Measurements from ENCODE around the gene NFKBIB. TPM values are rescaled to one million over a fixed set of nuclear protein-coding genes. Genes with fewer than 3 reads are reported as not detected.

Gene NFKBIB
- total and polyA plus RNA-seq, 2 of the 8 experiments (the other 6 are each of a cell fraction or from before 2014, with no cell fraction given) = 37.3 to 44.1 TPM

- TF ChIP-seq ASH2L (IDR thresholded peaks at IDR 0.05; ENCODE audit: low read length) (no peak), JUN (IDR thresholded peaks at IDR 0.05; ENCODE audit: low read depth, low read length) (no peak), CTCF (IDR thresholded peaks at IDR 0.05; ENCODE audit: control extremely low read depth in 1 of 3, insufficient read depth in 1 of 3, low read depth in 1 of 3, low read length in 3 of 3) (peak; percentile 63 to 80 (median 73)), MAFK (IDR thresholded peaks at IDR 0.05; ENCODE audit: low read depth, low read length) (no peak), CEBPB (IDR thresholded peaks at IDR 0.05; ENCODE audit: low read depth, low read length) (no peak), HDAC6 (IDR thresholded peaks at IDR 0.05; ENCODE audit: low read depth, low read length) (no peak), BCL11A (IDR thresholded peaks at IDR 0.05; ENCODE audit: low read depth in 2 of 2, low read length in 2 of 2) (no peak)
- TF ChIP-seq, protein P1, sequence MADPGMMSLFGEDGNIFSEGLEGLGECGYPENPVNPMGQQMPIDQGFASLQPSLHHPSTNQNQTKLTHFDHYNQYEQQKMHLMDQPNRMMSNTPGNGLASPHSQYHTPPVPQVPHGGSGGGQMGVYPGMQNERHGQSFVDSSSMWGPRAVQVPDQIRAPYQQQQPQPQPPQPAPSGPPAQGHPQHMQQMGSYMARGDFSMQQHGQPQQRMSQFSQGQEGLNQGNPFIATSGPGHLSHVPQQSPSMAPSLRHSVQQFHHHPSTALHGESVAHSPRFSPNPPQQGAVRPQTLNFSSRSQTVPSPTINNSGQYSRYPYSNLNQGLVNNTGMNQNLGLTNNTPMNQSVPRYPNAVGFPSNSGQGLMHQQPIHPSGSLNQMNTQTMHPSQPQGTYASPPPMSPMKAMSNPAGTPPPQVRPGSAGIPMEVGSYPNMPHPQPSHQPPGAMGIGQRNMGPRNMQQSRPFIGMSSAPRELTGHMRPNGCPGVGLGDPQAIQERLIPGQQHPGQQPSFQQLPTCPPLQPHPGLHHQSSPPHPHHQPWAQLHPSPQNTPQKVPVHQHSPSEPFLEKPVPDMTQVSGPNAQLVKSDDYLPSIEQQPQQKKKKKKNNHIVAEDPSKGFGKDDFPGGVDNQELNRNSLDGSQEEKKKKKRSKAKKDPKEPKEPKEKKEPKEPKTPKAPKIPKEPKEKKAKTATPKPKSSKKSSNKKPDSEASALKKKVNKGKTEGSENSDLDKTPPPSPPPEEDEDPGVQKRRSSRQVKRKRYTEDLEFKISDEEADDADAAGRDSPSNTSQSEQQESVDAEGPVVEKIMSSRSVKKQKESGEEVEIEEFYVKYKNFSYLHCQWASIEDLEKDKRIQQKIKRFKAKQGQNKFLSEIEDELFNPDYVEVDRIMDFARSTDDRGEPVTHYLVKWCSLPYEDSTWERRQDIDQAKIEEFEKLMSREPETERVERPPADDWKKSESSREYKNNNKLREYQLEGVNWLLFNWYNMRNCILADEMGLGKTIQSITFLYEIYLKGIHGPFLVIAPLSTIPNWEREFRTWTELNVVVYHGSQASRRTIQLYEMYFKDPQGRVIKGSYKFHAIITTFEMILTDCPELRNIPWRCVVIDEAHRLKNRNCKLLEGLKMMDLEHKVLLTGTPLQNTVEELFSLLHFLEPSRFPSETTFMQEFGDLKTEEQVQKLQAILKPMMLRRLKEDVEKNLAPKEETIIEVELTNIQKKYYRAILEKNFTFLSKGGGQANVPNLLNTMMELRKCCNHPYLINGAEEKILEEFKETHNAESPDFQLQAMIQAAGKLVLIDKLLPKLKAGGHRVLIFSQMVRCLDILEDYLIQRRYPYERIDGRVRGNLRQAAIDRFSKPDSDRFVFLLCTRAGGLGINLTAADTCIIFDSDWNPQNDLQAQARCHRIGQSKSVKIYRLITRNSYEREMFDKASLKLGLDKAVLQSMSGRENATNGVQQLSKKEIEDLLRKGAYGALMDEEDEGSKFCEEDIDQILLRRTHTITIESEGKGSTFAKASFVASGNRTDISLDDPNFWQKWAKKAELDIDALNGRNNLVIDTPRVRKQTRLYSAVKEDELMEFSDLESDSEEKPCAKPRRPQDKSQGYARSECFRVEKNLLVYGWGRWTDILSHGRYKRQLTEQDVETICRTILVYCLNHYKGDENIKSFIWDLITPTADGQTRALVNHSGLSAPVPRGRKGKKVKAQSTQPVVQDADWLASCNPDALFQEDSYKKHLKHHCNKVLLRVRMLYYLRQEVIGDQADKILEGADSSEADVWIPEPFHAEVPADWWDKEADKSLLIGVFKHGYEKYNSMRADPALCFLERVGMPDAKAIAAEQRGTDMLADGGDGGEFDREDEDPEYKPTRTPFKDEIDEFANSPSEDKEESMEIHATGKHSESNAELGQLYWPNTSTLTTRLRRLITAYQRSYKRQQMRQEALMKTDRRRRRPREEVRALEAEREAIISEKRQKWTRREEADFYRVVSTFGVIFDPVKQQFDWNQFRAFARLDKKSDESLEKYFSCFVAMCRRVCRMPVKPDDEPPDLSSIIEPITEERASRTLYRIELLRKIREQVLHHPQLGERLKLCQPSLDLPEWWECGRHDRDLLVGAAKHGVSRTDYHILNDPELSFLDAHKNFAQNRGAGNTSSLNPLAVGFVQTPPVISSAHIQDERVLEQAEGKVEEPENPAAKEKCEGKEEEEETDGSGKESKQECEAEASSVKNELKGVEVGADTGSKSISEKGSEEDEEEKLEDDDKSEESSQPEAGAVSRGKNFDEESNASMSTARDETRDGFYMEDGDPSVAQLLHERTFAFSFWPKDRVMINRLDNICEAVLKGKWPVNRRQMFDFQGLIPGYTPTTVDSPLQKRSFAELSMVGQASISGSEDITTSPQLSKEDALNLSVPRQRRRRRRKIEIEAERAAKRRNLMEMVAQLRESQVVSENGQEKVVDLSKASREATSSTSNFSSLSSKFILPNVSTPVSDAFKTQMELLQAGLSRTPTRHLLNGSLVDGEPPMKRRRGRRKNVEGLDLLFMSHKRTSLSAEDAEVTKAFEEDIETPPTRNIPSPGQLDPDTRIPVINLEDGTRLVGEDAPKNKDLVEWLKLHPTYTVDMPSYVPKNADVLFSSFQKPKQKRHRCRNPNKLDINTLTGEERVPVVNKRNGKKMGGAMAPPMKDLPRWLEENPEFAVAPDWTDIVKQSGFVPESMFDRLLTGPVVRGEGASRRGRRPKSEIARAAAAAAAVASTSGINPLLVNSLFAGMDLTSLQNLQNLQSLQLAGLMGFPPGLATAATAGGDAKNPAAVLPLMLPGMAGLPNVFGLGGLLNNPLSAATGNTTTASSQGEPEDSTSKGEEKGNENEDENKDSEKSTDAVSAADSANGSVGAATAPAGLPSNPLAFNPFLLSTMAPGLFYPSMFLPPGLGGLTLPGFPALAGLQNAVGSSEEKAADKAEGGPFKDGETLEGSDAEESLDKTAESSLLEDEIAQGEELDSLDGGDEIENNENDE (IDR thresholded peaks at IDR 0.05; ENCODE audit: insufficient replicate concordance, low read length) = no peak
These were observed 29.7 kb upstream of the NFKBIB start (continued) for GRCh38 chr19:38869836-38870607.

Data from H1 (cell line).